Gastroesophageal sphincter (tissue), 4 donors: ENCODE results near the gene FBXO31. TPM values are rescaled to one million over a fixed set of nuclear protein-coding genes. Genes with fewer than 3 reads are reported as not detected.
A peak's percentile ranks its signal among the peaks of the same experiment; 100 is the strongest.

Experiments used
- ATAC-seq: fragments of 150-250 bp; one replicate; pipeline ENCODE4 v1.9.1; 2016; ENCODE audit warnings: mild to moderate bottlenecking, moderate library complexity
- H3K27ac ChIP-seq, 4 donors: fragments of 200-600 bp; sonication (generic) in 3 of 4; 1 replicate in 3 of 4; 2 replicates in 1 of 4; pipeline ENCODE4 v1.5.1; 2016 to 2019
- H3K27me3 ChIP-seq: fragments of 200-600 bp; sonication (generic); one replicate; pipeline ENCODE4 v1.5.1; 2019
- H3K36me3 ChIP-seq, 2 donors: fragments of 200-600 bp; sonication (generic); one replicate each; pipeline ENCODE4 v1.5.1; 2019; ENCODE audit warnings: control low read depth in 1 of 2
- H3K4me1 ChIP-seq, 3 donors: fragments of 200-600 bp; sonication (generic); 1 replicate in 2 of 3; 2 replicates in 1 of 3; pipeline ENCODE4 v1.5.1; 2016 to 2019; ENCODE audit warnings: control low read depth in 2 of 3
- H3K4me3 ChIP-seq, 2 donors: fragments of 200-600 bp; sonication (generic); one replicate each; pipeline ENCODE4 v1.5.1; 2019; ENCODE audit warnings: mild to moderate bottlenecking in 1 of 2, moderate library complexity in 1 of 2
- H3K9me3 ChIP-seq, 3 donors: fragments of 200-600 bp; sonication (generic); one replicate each; pipeline ENCODE4 v1.5.1; 2017 to 2019; ENCODE audit warnings: control low read depth in 2 of 3
- EP300 ChIP-seq: sonication (generic); formaldehyde crosslinking; IDR thresholded peaks from one replicate; pipeline ENCODE4 v1.6.1; 2017; ENCODE audit warnings: antibody characterized with exemption, mild to moderate bottlenecking
- POLR2A ChIP-seq, 2 donors: fragments of 450-650 bp; IDR thresholded peaks; one replicate each; pipeline ENCODE4 v1.6.1; 2017; ENCODE audit warnings: antibody characterized with exemption in 2 of 2, mild to moderate bottlenecking in 2 of 2, moderate library complexity in 1 of 2
- POLR2AphosphoS5 ChIP-seq: sonication (generic); formaldehyde crosslinking; IDR thresholded peaks from one replicate; pipeline ENCODE4 v1.6.1; 2017; ENCODE audit warnings: antibody characterized with exemption
- WGBS, 2 donors: methylation state at CpG; one replicate each; pipeline ENCODE4 v1.1.5; 2018; ENCODE audit warnings: low coverage in 1 of 2; 5-methylcytosine and 5-hydroxymethylcytosine counted together
- total RNA-seq, 4 donors: library from RNA; depleted of rRNA; stranded (reverse); fragments of >200 nt; gene quantifications; one replicate each; pipeline ENCODE4 v1.1.0, GENCODE V29; 2016
- TF ChIP-seq, protein P1 (sequence below), 4 experiments: fragments of 200-600 bp in 2 of 4; fragments of 450-650 bp in 2 of 4; sonication (generic) in 1 of 4; IDR thresholded peaks; one replicate each; pipeline ENCODE4 v1.5.1; 2017 to 2019; ENCODE audit warnings: antibody characterized with exemption in 4 of 4, mild to moderate bottlenecking in 2 of 4, moderate library complexity in 2 of 4

Gene FBXO31
- total RNA-seq, 4 donors from 2014 or later: 69.2 to 141 (median 85.1) TPM

DNA sequence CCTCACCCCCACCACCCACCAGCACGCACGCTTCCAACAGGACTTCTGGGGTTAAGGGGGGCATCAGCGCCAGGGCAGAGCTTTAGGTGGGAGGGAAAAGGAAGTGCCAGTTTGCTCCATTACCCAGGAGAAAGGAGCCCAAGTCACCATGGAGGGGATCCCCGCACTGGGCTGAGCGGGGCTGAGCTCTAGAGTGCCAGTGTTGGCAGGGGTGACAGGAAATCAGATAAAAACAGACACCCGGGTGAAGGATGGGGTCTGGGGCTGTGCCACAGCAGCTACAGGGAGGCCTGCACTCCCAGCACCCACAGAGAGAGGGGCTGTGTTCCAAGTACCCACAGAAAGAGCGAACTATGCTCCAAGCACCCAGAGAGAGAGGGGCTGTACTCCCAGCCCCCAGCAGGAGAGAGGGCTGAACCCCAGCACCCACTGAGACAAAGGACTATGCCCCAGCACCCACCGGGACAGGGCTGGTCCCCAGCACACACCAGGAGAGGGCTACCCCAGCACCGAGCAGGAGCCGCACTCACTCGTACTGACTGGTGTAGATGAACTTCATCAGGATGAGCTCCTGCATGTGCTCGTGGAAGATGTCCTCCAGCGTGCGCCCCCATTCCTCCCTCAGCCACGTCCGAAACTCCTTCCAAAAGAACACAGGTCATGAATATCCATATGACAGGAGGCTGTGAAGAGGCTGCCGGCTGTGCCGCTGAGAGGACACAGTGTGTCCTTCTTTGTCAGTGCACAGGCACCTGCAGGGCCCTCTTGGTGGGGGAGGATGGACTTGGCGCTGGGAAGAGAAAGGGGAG lies 47.7 kb downstream of the FBXO31 start:
- WGBS, 2 donors: 40 to 90% methylated on average over 1 to 2 of the region's 19 CpGs
- H3K9me3 ChIP-seq: no peaks in the 10 kb centered on the region
- no peaks in the 10 kb centered on the region for H3K27me3 ChIP-seq
- H3K4me1 ChIP-seq: peaks cover 0 to 16% (median 0%) of the 10 kb centered on the region in 3 donors
- no peak overlapping the region for H3K27ac ChIP-seq
- peaks cover 0 to 96% of the 10 kb centered on the region in 2 donors for H3K36me3 ChIP-seq
- H3K4me3 ChIP-seq: no peak overlapping the region
- no peak for ATAC-seq
- TF ChIP-seq POLR2A (IDR thresholded peaks at IDR 0.05): no peak
- TF ChIP-seq EP300: no peak
- TF ChIP-seq POLR2AphosphoS5: no peak
- TF ChIP-seq, protein P1, sequence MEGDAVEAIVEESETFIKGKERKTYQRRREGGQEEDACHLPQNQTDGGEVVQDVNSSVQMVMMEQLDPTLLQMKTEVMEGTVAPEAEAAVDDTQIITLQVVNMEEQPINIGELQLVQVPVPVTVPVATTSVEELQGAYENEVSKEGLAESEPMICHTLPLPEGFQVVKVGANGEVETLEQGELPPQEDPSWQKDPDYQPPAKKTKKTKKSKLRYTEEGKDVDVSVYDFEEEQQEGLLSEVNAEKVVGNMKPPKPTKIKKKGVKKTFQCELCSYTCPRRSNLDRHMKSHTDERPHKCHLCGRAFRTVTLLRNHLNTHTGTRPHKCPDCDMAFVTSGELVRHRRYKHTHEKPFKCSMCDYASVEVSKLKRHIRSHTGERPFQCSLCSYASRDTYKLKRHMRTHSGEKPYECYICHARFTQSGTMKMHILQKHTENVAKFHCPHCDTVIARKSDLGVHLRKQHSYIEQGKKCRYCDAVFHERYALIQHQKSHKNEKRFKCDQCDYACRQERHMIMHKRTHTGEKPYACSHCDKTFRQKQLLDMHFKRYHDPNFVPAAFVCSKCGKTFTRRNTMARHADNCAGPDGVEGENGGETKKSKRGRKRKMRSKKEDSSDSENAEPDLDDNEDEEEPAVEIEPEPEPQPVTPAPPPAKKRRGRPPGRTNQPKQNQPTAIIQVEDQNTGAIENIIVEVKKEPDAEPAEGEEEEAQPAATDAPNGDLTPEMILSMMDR (IDR thresholded peaks at IDR 0.05): no peak

DNA sequence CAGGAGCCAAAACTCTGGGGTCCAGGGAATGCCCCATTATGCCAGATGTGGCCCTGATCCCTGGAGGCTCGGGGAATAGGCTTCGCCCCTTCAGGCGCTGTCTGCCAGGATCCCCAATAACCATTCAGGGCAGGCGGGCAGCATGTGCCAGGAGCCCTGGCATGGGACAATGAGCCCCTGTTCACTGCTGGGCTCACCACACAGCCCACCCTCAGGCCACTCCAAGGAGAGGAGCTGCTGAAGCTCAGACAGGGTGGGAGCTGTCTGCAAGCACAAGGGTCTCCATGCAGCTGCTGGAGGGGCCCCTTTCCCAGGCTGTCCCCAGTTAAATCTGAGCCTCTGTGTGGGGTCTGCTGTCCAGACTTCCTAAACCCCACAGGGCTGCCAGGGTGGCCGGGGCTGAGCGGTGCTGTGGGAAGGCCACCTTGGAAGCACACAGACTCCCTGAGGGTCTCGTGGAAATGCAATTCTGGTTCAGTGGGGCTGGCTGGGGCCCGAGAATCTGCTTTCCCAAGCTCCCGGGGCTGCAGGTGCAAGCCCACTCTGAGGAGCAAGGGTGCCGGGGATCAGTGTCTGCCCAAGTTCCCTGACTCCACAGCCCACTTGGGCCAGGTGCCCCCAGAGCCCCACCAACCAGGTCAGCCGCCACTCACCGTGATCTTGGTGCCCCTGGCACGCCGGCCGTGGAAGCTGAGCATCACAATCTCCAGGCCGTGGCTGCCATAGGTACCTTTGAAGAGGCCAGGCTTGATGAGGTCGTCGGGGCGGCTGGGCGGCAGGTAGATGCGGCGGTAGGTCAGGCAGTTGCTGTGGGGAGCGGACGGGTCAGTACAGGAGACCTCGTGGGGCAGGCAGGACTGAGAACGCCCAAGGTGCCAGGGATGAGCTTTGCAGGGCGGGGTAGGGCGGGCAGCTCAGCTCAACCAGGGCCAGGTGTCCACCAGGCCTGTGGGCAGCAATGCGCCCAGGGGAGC lies 48.6 kb downstream of the FBXO31 start:
- no peaks in the 10 kb centered on the region for H3K27me3 ChIP-seq
- peak overlapping the region in 1 of 4 donors; percentile 0 for H3K27ac ChIP-seq
- H3K36me3 ChIP-seq: peaks cover 0 to 96% of the 10 kb centered on the region in 2 donors
- no peaks in the 10 kb centered on the region for H3K9me3 ChIP-seq
- WGBS, 2 donors: 100% methylated on average over 1 of the region's 29 CpGs; no CpG with 5 or more reads in 1 of the 2 donors
- H3K4me3 ChIP-seq: no peak overlapping the region
- TF ChIP-seq EP300: no peak
- no peak for TF ChIP-seq POLR2AphosphoS5
- TF ChIP-seq, protein P1 (IDR thresholded peaks at IDR 0.05): no peak
- no peak for TF ChIP-seq POLR2A (IDR thresholded peaks at IDR 0.05)
- no peak for ATAC-seq
- H3K4me1 ChIP-seq: peaks cover 0 to 16% (median 0%) of the 10 kb centered on the region in 3 donors

DNA sequence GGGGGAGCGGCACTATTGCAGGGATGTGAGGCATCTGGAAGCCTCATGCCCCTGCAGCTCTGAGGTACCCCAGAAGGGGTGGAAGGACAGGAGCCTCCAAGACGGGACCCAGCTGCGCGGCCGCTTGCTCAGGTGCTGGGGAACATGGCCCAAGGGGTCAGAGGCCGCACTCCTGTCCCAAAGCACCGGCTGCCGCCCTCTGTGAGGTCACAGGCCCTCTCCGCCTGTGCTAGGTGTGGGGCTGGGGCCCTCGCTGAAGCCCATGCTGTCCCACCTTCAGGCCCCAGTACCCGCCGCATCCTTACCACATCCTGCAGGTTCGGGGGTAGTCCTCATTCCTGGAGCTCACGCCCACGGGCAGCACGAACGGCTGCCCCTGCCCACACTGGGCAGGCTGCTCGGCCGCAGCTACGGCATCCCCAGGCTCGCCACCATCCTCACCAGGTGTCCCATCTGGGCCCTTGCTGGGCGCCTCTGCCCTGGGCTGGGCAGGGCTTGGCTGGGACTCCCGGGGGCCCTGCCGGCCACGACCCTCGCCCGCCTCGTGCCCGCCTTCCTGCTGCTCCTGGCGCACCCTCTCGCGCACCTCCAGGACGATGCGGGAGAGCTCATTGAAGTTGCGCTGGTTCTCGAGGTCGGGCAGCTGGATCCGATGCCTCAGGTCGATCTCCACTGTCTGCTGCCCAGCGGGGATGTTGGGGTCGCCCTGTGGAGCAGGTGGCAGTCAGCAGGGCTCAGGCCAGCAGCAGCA lies 49.8 kb downstream of the FBXO31 start:
- no peak for ATAC-seq
- H3K9me3 ChIP-seq: no peaks in the 10 kb centered on the region
- TF ChIP-seq POLR2A (IDR thresholded peaks at IDR 0.05) (no peak), EP300 (no peak), POLR2AphosphoS5 (no peak)
- TF ChIP-seq, protein P1 (IDR thresholded peaks at IDR 0.05): no peak
- no peak overlapping the region for H3K4me3 ChIP-seq
- H3K27ac ChIP-seq: no peak overlapping the region
- peaks cover 0 to 16% (median 0%) of the 10 kb centered on the region in 3 donors for H3K4me1 ChIP-seq
- H3K36me3 ChIP-seq: peaks cover 0 to 96% of the 10 kb centered on the region in 2 donors
- H3K27me3 ChIP-seq: no peaks in the 10 kb centered on the region
- 91% methylated on average over 11 of the region's 41 CpGs; no CpG with 5 or more reads in 1 of the 2 donors for WGBS, 2 donors

DNA sequence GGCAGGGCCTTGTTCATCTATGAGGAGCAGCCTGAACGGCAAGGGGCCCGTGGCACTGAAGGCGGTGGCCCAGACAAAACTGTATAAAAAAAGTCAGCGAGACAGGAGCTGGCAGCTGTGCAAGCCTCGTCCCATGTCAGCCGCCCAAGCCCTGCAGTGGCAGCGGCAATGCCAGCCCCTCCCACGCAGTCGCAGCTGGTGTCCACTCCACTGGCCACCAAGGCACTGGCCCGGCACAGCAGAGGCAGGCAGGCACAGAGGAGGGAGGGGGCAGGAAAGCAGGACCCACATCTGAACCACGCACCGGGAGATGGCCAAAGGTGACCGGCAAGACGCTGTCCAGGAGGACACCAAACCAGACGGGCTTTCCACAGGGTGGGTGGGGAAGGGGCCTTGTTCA lies 50.5 kb downstream of the FBXO31 start:
- Histone ChIP-seq H3K27ac (peak overlapping the region in 1 of 4 donors; percentile 37), H3K27me3 (no peaks in the 10 kb centered on the region), H3K36me3 (peaks cover 0 to 96% of the 10 kb centered on the region in 2 donors), H3K4me1 (peaks cover 0 to 16% (median 0%) of the 10 kb centered on the region in 3 donors), H3K4me3 (no peak overlapping the region), H3K9me3 (no peaks in the 10 kb centered on the region)
- 77 to 83% methylated on average over 1 to 3 of the region's 15 CpGs for WGBS, 2 donors
- ATAC-seq: no peak
- TF ChIP-seq POLR2AphosphoS5: no peak
- no peak for TF ChIP-seq EP300
- TF ChIP-seq, protein P1 (IDR thresholded peaks at IDR 0.05): no peak
- TF ChIP-seq POLR2A (IDR thresholded peaks at IDR 0.05): no peak
